Measurements from ENCODE around the gene C22orf15.
A peak's percentile ranks its signal among the peaks of the same experiment; 100 is the strongest.

The C22orf15 gene

GRCh38 chr22:23752750-23753149 lies 10.0 kb upstream of the C22orf15 start:
- peak overlapping the region in 2 of 3 experiments; percentile 78 to 88 for H3K27ac Mint-ChIP-seq
- H3K4me3 Mint-ChIP-seq = peak overlapping the region; percentile 69 to 83 (median 79)
- no peaks in the 10 kb centered on the region for H3K27me3 Mint-ChIP-seq (ENCODE audit: low read depth)
- no peak for TF ChIP-seq CTCF (IDR thresholded peaks at IDR 0.05; ENCODE audit: unreplicated experiment in 3 of 3)
- H3K9me3 Mint-ChIP-seq = no peaks in the 10 kb centered on the region
- H3K36me3 Mint-ChIP-seq (ENCODE audit: low read depth) = no peaks in the 10 kb centered on the region
- H3K4me1 Mint-ChIP-seq = peaks cover 12% of the 10 kb centered on the region

DNA sequence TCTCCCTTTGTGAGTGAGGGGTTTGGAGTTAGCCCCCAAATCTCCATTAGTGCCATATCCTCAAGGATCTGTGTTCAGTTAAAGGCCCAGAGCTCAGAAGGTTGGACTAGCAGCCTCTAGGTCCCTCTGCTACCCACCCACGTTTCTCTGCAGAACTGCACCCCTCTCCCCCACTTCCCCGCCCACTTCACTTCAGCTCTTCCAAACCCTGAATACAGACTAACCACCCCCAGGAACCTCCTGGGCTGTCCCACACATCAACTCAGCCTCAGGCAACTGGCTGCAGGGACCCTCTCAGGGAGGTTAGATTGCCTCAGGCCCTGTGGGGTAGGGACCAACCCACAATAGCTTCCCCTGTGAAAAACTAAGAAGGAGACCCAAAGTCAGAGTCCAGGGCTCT lies 9.4 kb upstream of the C22orf15 start:
- no peak for TF ChIP-seq CTCF (IDR thresholded peaks at IDR 0.05; ENCODE audit: unreplicated experiment in 3 of 3)
- Mint-ChIP-seq H3K36me3 (ENCODE audit: low read depth) (no peaks in the 10 kb centered on the region), H3K27ac (peak overlapping the region in 1 of 3 experiments; percentile 51), H3K9me3 (no peaks in the 10 kb centered on the region), H3K4me3 (peak overlapping the region; percentile 52 to 72 (median 68)), H3K27me3 (ENCODE audit: low read depth) (no peaks in the 10 kb centered on the region), H3K4me1 (peaks cover 12% of the 10 kb centered on the region)

DNA sequence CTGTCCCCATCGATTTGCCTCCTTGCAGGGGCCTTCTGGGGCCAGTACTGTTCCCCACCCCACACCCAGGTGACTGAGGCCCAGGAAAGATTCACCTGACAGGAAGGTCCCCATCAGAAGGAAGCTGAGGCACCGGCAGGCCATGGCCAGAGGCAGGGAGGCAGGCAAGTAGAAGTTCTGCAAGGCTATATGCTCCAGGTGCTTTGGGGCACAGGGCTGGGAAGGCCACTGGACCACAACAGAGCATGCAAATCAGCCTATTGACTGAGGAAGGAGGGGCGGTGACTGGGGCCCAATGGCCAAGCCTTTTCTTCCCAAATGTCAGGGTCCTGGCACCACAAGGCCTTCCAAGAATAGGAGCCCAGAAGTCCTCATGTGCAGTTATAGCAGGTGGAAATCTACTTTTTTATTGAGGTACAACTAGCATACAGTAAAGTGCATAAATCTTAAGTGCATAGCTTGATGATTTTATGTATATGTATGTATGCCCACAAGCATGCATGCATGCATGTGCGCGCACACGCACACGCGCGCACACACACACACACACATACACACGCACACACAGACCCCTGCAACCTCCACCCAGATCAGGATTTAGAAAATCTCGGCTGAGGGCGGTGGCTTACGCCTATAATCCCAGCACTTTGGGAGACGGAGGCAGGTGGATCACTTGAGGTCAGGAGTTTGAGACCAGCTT lies 8.4 kb upstream of the C22orf15 start, which contains the start of gene VPREB3:
VPREB3 (minus strand) TSS at position 206 of the 700 bp plus-strand sequence; CDS start at position 144, 62 bp downstream.
- Mint-ChIP-seq H3K36me3 (ENCODE audit: low read depth) (no peaks in the 10 kb centered on the region), H3K27ac (peak within 1 kb of the TSS in 2 of 3 experiments; percentile 14 to 51), H3K9me3 (no peaks in the 10 kb centered on the region), H3K4me1 (peaks cover 12% of the 10 kb centered on the region), H3K4me3 (peak within 1 kb of the TSS; percentile 52 to 72 (median 68)), H3K27me3 (ENCODE audit: low read depth) (no peaks in the 10 kb centered on the region)
- no peak for TF ChIP-seq CTCF (IDR thresholded peaks at IDR 0.05; ENCODE audit: unreplicated experiment in 3 of 3)

GRCh38 chr22:23754980-23755636 lies 7.7 kb upstream of the C22orf15 start:
- TF ChIP-seq CTCF (IDR thresholded peaks at IDR 0.05; ENCODE audit: unreplicated experiment in 3 of 3) = no peak

DNA sequence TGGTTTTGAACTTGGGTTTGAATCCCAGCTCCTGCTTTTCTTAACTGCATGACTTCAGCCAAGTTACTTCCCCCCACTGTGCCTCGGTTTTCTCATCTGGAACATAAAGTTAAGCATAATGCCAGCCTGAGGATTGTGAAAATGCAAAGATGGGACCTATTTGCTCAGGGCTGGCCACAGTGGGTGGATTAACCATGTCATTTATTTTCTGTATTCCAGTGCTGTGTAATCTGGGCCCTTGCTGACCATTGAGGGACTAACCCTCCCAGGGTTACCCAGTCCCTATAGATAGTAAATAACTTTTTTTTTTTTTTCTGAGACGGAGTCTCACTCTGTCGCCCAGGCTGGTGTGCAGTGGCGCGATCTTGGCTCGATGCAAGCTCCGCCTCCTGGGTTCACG lies 7.1 kb upstream of the C22orf15 start:
- Mint-ChIP-seq H3K9me3 (no peaks in the 10 kb centered on the region), H3K36me3 (ENCODE audit: low read depth) (no peaks in the 10 kb centered on the region), H3K4me1 (no peaks in the 10 kb centered on the region), H3K4me3 (no peak overlapping the region), H3K27me3 (ENCODE audit: low read depth) (no peaks in the 10 kb centered on the region), H3K27ac (peak overlapping the region in 1 of 3 experiments; percentile 14)
- no peak for TF ChIP-seq CTCF (IDR thresholded peaks at IDR 0.05; ENCODE audit: unreplicated experiment in 3 of 3)

More at GRCh38 chr22:23754980-23755636, 7.7 kb upstream of the C22orf15 start:
- H3K9me3 Mint-ChIP-seq = no peaks in the 10 kb centered on the region
- peaks cover 5% of the 10 kb centered on the region for H3K4me1 Mint-ChIP-seq
- no peaks in the 10 kb centered on the region for H3K36me3 Mint-ChIP-seq (ENCODE audit: low read depth)
- H3K4me3 Mint-ChIP-seq = peak overlapping the region in 2 of 3 experiments; percentile 31 to 42
- H3K27ac Mint-ChIP-seq = peak overlapping the region in 1 of 3 experiments; percentile 14
- no peaks in the 10 kb centered on the region for H3K27me3 Mint-ChIP-seq (ENCODE audit: low read depth)
